Lower leg skin (tissue), 3 donors: Measurements from ENCODE around the gene CWC15.
"Not testable (repeated sequence)": the region's sequence is repeated elsewhere in the genome, so short reads cannot be mapped to it uniquely, and the experiment has no call there.

Experiments
- CTCF ChIP-seq, 3 donors: fragments of 450-650 bp; IDR thresholded peaks; one replicate each; pipeline ENCODE4 v1.5.1; 2016; ENCODE audit warnings: antibody characterized with exemption in 3 of 3, mild to moderate bottlenecking in 3 of 3, moderate library complexity in 2 of 3
- POLR2A ChIP-seq, 2 donors: fragments of 450-650 bp; IDR thresholded peaks; one replicate each; pipeline ENCODE4 v1.6.1; 2016 to 2017; ENCODE audit warnings: antibody characterized with exemption in 2 of 2, mild to moderate bottlenecking in 1 of 2, moderate library complexity in 1 of 2

- TF ChIP-seq CTCF, POLR2A (IDR thresholded peaks at IDR 0.05): not testable (repeated sequence)
Observed at GRCh38 chr11:94932072-94932471, 41.3 kb downstream of the CWC15 start.
